HG03558 (cell line): ENCODE data around the gene BACE2.
"Not testable (repeated sequence)": the region's sequence is repeated elsewhere in the genome, so short reads cannot be mapped to it uniquely, and the experiment has no call there.

Source experiments
- ATAC-seq: cut with Tn5 transposase; IDR thresholded peaks from one replicate; pipeline ENCODE4 v1.9.1; 2021; ENCODE audit warnings: moderate number of reproducible peaks; ENCODE audit not compliant: unreplicated experiment; ENCODE audit errors: extremely low read depth

Gene BACE2

GRCh38 chr21:41175080-41175479 lies 7.1 kb downstream of the BACE2 start:
- no peak for ATAC-seq

DNA sequence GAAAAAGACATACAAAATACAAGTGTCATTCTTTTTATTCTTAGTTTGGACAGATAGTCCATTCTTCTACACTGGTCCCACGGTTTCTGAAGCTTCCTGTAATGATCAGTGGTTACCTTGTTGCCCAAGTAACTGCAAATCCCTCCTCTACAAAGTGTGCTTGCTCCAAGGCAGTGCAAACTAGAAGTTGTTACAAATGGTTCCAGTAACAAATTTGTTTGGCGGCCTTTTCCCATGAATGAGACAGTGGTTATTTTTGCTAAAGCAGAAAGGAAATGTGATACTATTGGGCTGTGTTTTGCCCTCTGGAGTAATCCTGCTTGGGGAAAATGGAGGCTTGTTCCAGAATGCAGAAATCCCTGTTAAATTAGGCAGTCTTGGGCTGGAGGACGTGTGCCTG lies 8.9 kb downstream of the BACE2 start:
- no peak for ATAC-seq

GRCh38 chr21:41180752-41181151 lies 12.8 kb downstream of the BACE2 start:
- ATAC-seq, result no peak

- ATAC-seq, result no peak
Observed at GRCh38 chr21:41182547-41182946, 14.6 kb downstream of the BACE2 start.

DNA sequence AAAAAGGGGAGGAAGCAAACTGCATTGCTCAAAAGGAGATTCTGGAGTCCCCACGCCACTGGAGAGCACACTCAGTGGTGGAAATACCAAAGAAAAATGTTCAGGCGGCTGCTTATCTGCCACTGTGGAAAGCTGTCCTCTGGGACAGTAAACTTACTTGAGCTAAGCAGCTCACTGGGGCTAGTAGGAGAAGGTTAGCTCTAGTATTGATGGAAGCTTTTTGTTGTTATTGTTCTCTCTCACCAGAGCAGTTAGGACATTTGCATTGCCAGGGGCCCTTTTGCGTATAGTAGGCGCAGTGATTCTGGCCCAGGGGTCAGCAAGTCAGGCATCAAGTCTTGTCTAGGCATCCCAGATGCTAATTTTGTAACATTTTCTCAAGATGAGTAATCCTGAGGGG lies 15.6 kb downstream of the BACE2 start:
- ATAC-seq, result no peak

GRCh38 chr21:41185802-41186201 lies 17.8 kb downstream of the BACE2 start:
- no peak for ATAC-seq

- ATAC-seq, result no peak
Observed at GRCh38 chr21:41186755-41187536, 19.0 kb downstream of the BACE2 start.

GRCh38 chr21:41187537-41188025 lies 19.6 kb downstream of the BACE2 start:
- ATAC-seq, result no peak

DNA sequence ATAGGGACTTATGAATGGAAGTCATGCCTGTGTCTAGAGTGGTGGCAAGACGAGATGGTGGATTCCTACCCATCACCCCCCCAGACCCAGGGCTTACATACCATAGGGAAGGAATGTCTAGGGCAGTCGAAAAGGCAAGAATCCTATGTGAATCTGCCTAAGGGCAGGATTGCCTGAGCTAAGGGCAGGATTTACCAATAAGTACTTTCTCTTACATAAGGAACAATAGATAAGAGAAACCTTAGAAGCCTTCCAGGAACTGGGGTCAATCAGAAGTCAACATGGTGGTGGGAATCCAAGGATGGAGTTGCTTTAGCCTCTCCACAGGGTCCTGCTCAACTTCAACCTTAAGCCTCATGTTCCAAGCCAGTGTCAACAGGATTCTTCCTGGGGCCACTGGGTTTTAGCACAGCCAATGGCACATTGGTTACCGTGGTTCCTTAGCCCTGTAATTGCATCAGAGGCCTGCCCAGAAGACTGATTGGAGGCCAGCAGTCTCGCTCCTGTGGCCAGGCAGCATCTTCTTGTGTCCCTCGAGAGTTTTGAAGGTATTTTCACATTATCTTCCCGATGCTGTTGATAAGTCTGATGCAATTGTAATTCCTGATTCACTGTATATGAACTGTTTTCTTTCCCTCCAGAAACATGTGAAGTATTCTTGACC lies 20.7 kb downstream of the BACE2 start:
- ATAC-seq, result no peak

- no peak for ATAC-seq
Observed at GRCh38 chr21:41189150-41189745, 21.3 kb downstream of the BACE2 start.

GRCh38 chr21:41192552-41192951 lies 24.6 kb downstream of the BACE2 start:
- ATAC-seq, result not testable (repeated sequence)

DNA sequence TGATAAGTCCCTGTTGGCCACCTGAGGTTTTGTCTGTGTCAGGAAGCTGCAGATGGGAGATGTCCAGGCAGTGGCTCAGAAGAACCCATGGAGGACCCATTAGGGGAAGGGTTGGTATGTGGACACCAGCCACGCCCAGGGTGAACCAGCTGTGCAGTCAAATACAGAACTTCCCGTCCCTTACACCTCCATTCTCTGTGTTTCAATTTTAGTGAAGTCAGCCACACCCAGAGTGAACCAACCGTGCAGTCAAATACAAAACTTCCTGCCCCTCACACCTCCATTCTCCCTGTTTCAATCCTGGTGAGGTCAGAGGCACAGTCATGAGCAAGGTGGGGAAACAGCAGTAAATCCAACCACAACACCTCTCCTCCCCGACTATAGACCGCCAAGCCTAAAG lies 27.4 kb downstream of the BACE2 start:
- no peak for ATAC-seq

- ATAC-seq, result no peak
Observed at GRCh38 chr21:41196993-41197392, 29.0 kb downstream of the BACE2 start.

DNA sequence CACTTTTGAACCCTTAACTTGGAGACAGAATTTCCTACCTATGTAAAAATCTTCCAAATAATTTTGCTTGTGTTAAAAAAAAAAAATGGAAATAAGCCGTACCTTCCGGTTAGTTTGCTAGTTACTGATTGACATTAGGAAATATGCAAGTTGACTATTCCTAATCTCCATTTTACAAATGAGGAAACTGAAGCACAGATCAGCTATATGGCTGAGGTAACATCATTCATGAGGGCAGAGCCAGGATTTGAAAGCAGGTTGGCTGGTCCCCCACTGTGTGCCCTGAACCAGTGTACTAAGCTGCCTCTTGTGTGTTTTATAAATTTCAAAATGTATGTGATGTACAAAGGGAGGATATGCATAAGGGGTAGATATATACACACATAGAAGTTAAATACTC lies 29.6 kb downstream of the BACE2 start:
- no peak for ATAC-seq

- not testable (repeated sequence) for ATAC-seq
Observed at GRCh38 chr21:41198647-41199046, 30.7 kb downstream of the BACE2 start.

DNA sequence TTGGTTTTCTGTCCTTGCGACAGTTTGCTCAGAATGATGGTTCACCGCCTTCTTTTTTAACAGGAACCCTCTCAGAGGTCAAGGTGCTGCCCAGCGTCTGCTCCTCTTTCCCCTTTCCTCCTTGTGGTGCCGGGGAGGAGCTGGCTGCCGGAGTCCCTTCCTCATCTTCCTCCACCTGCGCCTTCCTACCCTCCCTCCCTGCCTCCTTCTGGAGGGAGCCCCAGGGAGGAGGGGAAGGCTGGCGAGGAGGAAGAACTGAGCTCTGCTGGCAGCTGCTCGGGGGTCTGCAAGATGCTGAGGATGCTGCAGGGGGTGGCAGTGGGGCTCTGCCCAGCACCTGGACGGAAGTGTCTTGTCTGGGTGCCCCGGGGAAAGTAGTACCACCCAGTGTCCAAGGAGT lies 31.2 kb downstream of the BACE2 start:
- ATAC-seq, result no peak

DNA sequence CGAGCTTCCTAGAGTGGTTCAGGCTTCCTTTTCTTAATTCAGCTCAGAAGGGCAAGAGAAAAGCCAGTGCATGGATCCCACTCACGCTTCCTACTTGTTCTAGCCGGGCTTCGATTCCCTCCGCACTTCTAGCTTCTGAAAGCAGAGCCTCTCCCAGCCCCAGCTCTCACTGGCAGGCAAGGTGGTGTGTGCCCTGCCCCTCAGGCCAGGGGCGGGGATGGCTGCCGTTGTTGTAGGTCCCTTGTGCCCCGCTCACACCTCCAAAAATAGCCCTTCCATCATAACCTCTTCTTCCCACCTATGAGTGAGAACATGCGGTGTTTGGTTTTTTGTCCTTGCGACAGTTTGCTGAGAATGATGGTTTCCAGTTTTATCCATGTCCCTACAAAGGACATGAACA lies 31.6 kb downstream of the BACE2 start:
- no peak for ATAC-seq

DNA sequence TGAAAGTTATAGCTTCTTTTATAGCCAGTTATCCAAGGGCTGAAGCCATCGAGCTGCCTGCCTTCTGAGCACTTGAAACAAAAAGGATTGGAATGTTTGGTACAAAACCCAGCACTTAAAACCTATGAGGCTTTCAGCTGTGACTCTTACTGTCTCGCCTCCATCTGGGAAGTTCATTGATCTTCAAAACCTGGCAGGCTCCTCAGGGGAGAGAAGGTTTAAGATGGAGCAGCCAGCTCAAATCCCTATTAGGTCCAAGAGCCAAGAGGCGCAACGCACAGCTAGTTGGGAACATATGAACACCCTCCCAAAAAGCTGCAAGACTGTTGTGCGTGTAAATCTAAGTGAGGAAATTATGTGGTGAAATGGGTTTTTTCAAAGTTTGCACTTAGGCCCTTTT lies 33.4 kb downstream of the BACE2 start:
- no peak for ATAC-seq

- ATAC-seq, result no peak
Observed at GRCh38 chr21:41204736-41205135, 36.8 kb downstream of the BACE2 start.

GRCh38 chr21:41207401-41208375 lies 39.7 kb downstream of the BACE2 start:
- no peak for ATAC-seq
